HCT116 (cell line): ENCODE data around the gene KRT26. TPM values are rescaled to one million over a fixed set of nuclear protein-coding genes. Genes with fewer than 3 reads are reported as not detected.

Experiments used
- ATAC-seq: fragments of 200-7000 bp; cut with Tn5 transposase; 2 replicates; pipeline ENCODE4 v1.9.1; 2020; ENCODE audit warnings: mild to moderate bottlenecking, moderate library complexity
- BruUV-seq: library from RNA; stranded (reverse); fragments of 400-500 nt; replicated peaks from 2 replicates; lab custom pipeline; 2021; lab: Mats Ljungman, UMichigan
- CTCF ChIA-PET: fragments of 300-600 bp; sonication (Branson Sonifier 250); formaldehyde crosslinking; loops from one replicate; lab custom pipeline; 2021; ENCODE audit warnings: antibody characterized with exemption; lab: Charles Lee
- POLR2A ChIA-PET: fragments of 300-600, 350-600 bp; sonication (Branson Sonifier 250); formaldehyde crosslinking; loops from one replicate; lab custom pipeline; 2021; ENCODE audit warnings: antibody characterized with exemption; lab: Charles Lee
- RAD21 ChIA-PET, 2 experiments: fragments of 300-600 bp; sonication (Branson Sonifier 250); formaldehyde crosslinking; loops; one replicate each; lab custom pipeline; 2023; ENCODE audit warnings: low total read pairs in 2 of 2; ENCODE audit not compliant: uncharacterized antibody in 2 of 2, unreplicated experiment in 2 of 2, low non-redundant PET in 1 of 2; lab: Charles Lee
- DNase-seq: peaks from one replicate; pipeline ENCODE4 v3.0.0-alpha.2; 2010; ENCODE audit warnings: low read depth, low spot score
- H2AFZ ChIP-seq: fragments of 200-600 bp; shearing (Covaris generic), sonication (generic); 2 replicates; pipeline ENCODE4 v1.6.1; 2017; ENCODE audit warnings: low read depth, mixed run types, mixed read lengths, antibody characterized with exemption, low read length; ENCODE audit not compliant: poor library complexity, severe bottlenecking
- H3K27ac ChIP-seq: 2 replicates; pipeline ENCODE4 v1.5.1; 2012; ENCODE audit warnings: low read depth, low read length
- H3K27me3 ChIP-seq: fragments of 200-600 bp; sonication (generic); 2 replicates; pipeline ENCODE4 v1.6.1; 2016; ENCODE audit warnings: mixed run types, low read length, mixed read lengths; ENCODE audit not compliant: insufficient read depth
- H3K36me3 ChIP-seq, 2 experiments: fragments of 200-500 bp in 1 of 2; fragments of 200-600 bp in 1 of 2; sonication (Bioruptor generic) in 1 of 2; sonication (generic) in 1 of 2; 2 replicates each; pipeline versions ENCODE4 v1.5.1 to v1.6.1; 2014 to 2016; ENCODE audit warnings: low read length in 2 of 2, inconsistent platforms in 1 of 2, mixed read lengths in 1 of 2, mixed run types in 1 of 2; ENCODE audit not compliant: insufficient read depth in 2 of 2, control insufficient read depth in 1 of 2
- H3K4me1 ChIP-seq, 2 experiments: fragments of 200-600 bp in 1 of 2; sonication (generic) in 1 of 2; 2 replicates each; pipeline versions ENCODE4 v1.5.1 to v1.6.1; 2012 to 2017; ENCODE audit warnings: low read length in 2 of 2, inconsistent platforms in 1 of 2, mild to moderate bottlenecking in 1 of 2, mixed read lengths in 1 of 2, mixed run types in 1 of 2, moderate library complexity in 1 of 2; ENCODE audit not compliant: insufficient read depth in 2 of 2, control insufficient read depth in 1 of 2
- H3K4me2 ChIP-seq: fragments of 200-600 bp; sonication (generic); 2 replicates; pipeline ENCODE4 v1.6.1; 2017; ENCODE audit warnings: mixed run types, low read length, mixed read lengths
- H3K4me3 ChIP-seq, 2 experiments: fragments of 200-600 bp in 1 of 2; sonication (generic) in 1 of 2; replicated peaks in 1 of 2; 2 replicates each; pipeline ENCODE4 v1.5.1; 2011 to 2016; ENCODE audit warnings: low read length in 2 of 2, control low read depth in 1 of 2, low read depth in 1 of 2, mild to moderate bottlenecking in 1 of 2, mixed read lengths in 1 of 2, mixed run types in 1 of 2
- H3K79me2 ChIP-seq: fragments of 200-600 bp; sonication (generic); 2 replicates; pipeline ENCODE4 v1.6.1; 2017; ENCODE audit warnings: mild to moderate bottlenecking, mixed run types, low read length, moderate library complexity, mixed read lengths; ENCODE audit not compliant: insufficient read depth
- H3K9ac ChIP-seq: fragments of 200-600 bp; sonication (generic); 2 replicates; pipeline ENCODE4 v1.6.1; 2016; ENCODE audit warnings: low read length, mixed read lengths
- H3K9me2 ChIP-seq: fragments of 200-600 bp; sonication (generic), shearing (Covaris generic); 2 replicates; pipeline ENCODE4 v1.6.1; 2017; ENCODE audit warnings: mixed run types, mild to moderate bottlenecking, moderate library complexity; ENCODE audit not compliant: insufficient read depth
- H3K9me3 ChIP-seq, 2 experiments: fragments of 200-500 bp in 1 of 2; fragments of 200-600 bp in 1 of 2; sonication (Bioruptor generic) in 1 of 2; sonication (generic) in 1 of 2; 2 replicates each; pipeline ENCODE4 v1.6.1; 2014 to 2017; ENCODE audit warnings: low read length in 2 of 2, mixed read lengths in 2 of 2, inconsistent platforms in 1 of 2, low read depth in 1 of 2, mild to moderate bottlenecking in 1 of 2, mixed run types in 1 of 2, moderate library complexity in 1 of 2; ENCODE audit not compliant: control insufficient read depth in 1 of 2, insufficient read depth in 1 of 2
- H4K20me1 ChIP-seq: fragments of 200-600 bp; sonication (generic), shearing (Covaris generic); 2 replicates; pipeline ENCODE4 v1.6.1; 2017; ENCODE audit warnings: mixed run types, mild to moderate bottlenecking, moderate library complexity; ENCODE audit not compliant: insufficient read depth
- CBX3 ChIP-seq: IDR thresholded peaks from 2 replicates; pipeline ENCODE4 v1.6.1; 2012; ENCODE audit warnings: low read depth
- REST ChIP-seq: IDR thresholded peaks from 2 replicates; pipeline ENCODE4 v1.6.1; 2012; ENCODE audit warnings: low read depth
- SIN3A ChIP-seq: IDR thresholded peaks from 2 replicates; pipeline ENCODE4 v1.6.1; 2012; ENCODE audit warnings: low read depth
- intact Hi-C: fragments of 100-400 bp; cut with micrococcal nuclease; formaldehyde crosslinking; loops from 2 replicates; pipeline ENCODE4 v1.10.0; 2022
- total RNA-seq: library from RNA; stranded (reverse); gene quantifications from one replicate; pipeline ENCODE4 v1.2.1, GENCODE V29; 2021; ENCODE audit not compliant: unreplicated experiment

Gene KRT26
- total RNA-seq, 1 experiment from 2014 or later, result not detected

GRCh38 chr17:40760105-40761016, 11.6 kb downstream of the KRT26 start:
- Histone ChIP-seq H3K36me3 (no peaks in the 10 kb centered on the region), H3K4me2 (no peak overlapping the region), H3K79me2 (no peaks in the 10 kb centered on the region), H3K4me1 (no peaks in the 10 kb centered on the region), H3K9me3 (peaks cover 8 to 14% of the 10 kb centered on the region in 2 experiments; a peak in 3 of 4 replicates), H3K9ac (no peak overlapping the region), H3K27me3 (no peaks in the 10 kb centered on the region), H3K4me3 (no peak overlapping the region), H3K9me2 (no peaks in the 10 kb centered on the region), H4K20me1 (no peaks in the 10 kb centered on the region), H2AFZ (no peak overlapping the region), H3K27ac (no peak overlapping the region)
- TF ChIP-seq CBX3 (peak; percentile 51; the same call in 1 of the 2 replicates), REST (no peak)
- CTCF ChIA-PET, result no interaction called here
- DNase-seq, result no peak
- POLR2A ChIA-PET, result interaction anchor here (1.0 kb wide), 1 partner anchor 761 kb away, joined by 4 read pairs; no protein-coding TSS in a partner anchor
- ATAC-seq, result no peak
- RAD21 ChIA-PET, result no interaction called here
- intact Hi-C loops, result no loop called here
- BruUV-seq, result no TSS peak

- Histone ChIP-seq H3K36me3 (no peaks in the 10 kb centered on the region), H3K79me2 (no peaks in the 10 kb centered on the region), H3K4me1 (no peaks in the 10 kb centered on the region), H3K9me2 (no peaks in the 10 kb centered on the region), H2AFZ (no peak within 1 kb of the TSS), H3K27ac (no peak within 1 kb of the TSS), H3K9ac (no peak within 1 kb of the TSS), H4K20me1 (no peaks in the 10 kb centered on the region), H3K9me3 (no peaks in the 10 kb centered on the region; a peak in 1 of 4 replicates), H3K4me3 (no peak within 1 kb of the TSS), H3K27me3 (no peaks in the 10 kb centered on the region), H3K4me2 (no peak within 1 kb of the TSS)
- ChIA-PET RAD21 (no interaction called here), POLR2A (no interaction called here), CTCF (no interaction called here)
- DNase-seq (no peak), ATAC-seq (no peak)
- no TSS peak for BruUV-seq
- TF ChIP-seq SIN3A, result no peak
- intact Hi-C loops, result no loop called here
These were observed 16.8 kb downstream of the KRT26 start, which contains the start of gene KRT25 for GRCh38 chr17:40755231-40755630. Gene KRT25, minus strand, starts transcription at chr17:40755331. Its CDS starts 60 bp downstream, at chr17:40755271.
